Measurements from ENCODE around the gene ABO.
"Not testable (repeated sequence)": the region's sequence is repeated elsewhere in the genome, so short reads cannot be mapped to it uniquely, and the experiment has no call there.

GRCh38 chr9:133208880-133209300 is 66.1 kb downstream of the ABO start, which contains the start of gene OBP2B:
- not testable (repeated sequence) for TF ChIP-seq CTCF, POLR2AphosphoS5, POLR2A (IDR thresholded peaks at IDR 0.05)

All from suprapubic skin (tissue), 4 donors.